ENCODE data around the gene TNMD. TPM values are rescaled to one million over a fixed set of nuclear protein-coding genes. Genes with fewer than 3 reads are reported as not detected.
"Not testable (repeated sequence)": the region's sequence is repeated elsewhere in the genome, so short reads cannot be mapped to it uniquely, and the experiment has no call there.

Gene TNMD
- total RNA-seq: not detected

GRCh38 chrX:100584611-100585010 is at the start of gene TNMD:
TNMD (plus strand) TSS chrX:100584936; CDS start chrX:100585019, 83 bp downstream.
- POLR2A ChIA-PET: no interaction called here
- CTCF ChIA-PET: no interaction called here

- POLR2A ChIA-PET, CTCF ChIA-PET: not testable (repeated sequence)
These were observed 19.2 kb upstream of the TNMD start for GRCh38 chrX:100565534-100565933.

- POLR2A ChIA-PET: no interaction called here
- CTCF ChIA-PET: no interaction called here
These were observed 2.0 kb downstream of the TNMD start for GRCh38 chrX:100586747-100587146.

DNA sequence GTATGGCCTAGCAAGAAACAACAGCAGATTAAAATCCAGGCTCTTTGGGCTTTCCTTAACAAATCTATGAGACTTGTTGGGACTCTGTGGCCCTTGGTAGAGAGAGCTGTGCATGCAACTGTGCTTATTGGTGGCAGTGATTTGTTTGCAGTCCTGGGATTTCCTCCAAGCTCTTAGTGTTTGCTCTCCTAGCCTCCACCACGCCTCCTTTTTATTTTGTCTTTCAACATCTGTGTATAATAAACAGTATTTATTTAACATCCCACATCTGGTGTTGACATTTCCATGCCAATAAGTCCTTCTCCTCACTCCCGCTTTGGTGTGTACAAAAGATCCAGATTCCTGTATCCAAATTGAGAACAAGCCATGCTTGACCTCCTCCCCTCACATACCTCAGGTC is 3.1 kb downstream of the TNMD start:
- ChIA-PET CTCF (no interaction called here), POLR2A (no interaction called here)

DNA sequence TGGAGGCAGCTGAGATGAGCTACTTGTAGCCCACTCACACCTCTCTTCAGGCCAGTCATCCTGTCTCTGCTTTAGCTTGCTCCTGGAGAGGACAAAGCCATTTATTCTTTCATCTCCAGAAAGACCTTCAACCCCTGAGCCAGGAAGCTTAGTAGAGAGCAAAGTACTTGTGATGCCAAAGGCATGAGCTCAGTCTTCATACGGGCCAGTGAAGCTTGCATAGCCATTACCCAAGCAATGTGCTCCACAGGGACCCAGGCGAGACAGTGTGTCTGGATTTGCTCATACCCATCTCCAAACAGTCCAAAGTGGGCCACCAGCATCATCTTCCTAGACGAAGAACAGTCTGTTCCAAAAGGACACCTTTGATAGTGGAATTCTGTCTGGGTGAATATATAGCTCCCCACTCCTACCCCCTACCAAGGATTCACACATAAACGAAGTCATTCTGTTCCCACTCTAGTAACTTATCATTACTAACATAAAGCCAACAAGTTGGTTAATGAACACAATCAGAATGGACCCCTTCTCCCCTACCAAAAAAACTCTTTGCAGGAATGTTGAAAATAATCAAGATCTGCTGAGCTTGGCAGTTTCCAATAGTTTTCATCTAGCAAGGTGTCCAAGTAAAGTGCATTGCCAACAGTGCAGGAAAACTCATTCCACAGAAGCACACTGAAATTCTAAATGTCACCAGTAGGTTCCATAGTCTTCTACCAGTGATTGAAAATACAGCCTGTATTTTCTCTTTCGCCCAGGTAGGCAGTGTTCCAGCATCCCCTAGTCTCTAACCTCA is 6.7 kb downstream of the TNMD start:
- CTCF ChIA-PET: no interaction called here
- POLR2A ChIA-PET: no interaction called here

GRCh38 chrX:100593126-100593525 is 8.4 kb downstream of the TNMD start:
- ChIA-PET POLR2A (no interaction called here), CTCF (no interaction called here)

DNA sequence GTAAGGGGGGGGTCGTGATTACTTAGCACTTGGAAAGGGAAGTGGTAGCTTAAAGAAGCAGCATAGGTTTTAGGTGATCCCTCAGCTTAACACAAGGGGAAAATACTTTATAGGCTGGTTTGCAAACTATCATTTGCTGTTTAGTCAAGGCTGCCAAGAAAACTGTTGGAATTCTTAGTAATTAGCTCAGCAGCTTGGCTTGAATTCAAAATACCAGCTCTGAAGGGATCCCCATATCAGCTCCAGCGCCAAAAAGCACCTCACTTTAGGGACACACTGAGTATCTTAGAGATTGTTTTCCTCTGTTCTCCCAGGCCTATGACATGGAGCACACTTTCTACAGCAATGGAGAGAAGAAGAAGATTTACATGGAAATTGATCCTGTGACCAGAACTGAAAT is 8.8 kb downstream of the TNMD start:
- CTCF ChIA-PET: no interaction called here
- POLR2A ChIA-PET: no interaction called here

DNA sequence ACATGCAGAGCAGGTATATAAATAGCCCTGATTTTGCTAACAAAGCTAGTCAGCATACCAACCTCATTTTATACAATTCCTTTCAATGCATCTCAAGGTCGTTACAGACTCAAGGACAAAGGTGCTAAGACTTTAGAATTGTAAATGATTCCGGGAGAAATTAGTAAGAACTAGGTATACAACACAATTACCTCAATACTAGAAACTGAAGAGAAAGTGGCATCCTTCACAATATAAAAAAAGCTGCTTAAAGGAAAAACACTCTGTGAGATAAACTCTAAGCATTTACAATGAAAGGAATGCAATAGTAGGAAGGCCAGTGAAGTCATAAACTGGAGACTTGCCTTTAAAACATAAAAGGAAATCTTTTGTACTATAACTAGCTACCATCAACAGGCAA is 11.9 kb downstream of the TNMD start:
- ChIA-PET POLR2A (no interaction called here), CTCF (no interaction called here)

DNA sequence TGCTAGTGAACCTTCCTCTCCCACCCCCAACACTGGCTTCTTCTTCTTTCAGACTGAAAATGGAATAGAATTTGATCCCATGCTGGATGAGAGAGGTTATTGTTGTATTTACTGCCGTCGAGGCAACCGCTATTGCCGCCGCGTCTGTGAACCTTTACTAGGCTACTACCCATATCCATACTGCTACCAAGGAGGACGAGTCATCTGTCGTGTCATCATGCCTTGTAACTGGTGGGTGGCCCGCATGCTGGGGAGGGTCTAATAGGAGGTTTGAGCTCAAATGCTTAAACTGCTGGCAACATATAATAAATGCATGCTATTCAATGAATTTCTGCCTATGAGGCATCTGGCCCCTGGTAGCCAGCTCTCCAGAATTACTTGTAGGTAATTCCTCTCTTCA is 14.7 kb downstream of the TNMD start:
- CTCF ChIA-PET: no interaction called here
- POLR2A ChIA-PET: no interaction called here

DNA sequence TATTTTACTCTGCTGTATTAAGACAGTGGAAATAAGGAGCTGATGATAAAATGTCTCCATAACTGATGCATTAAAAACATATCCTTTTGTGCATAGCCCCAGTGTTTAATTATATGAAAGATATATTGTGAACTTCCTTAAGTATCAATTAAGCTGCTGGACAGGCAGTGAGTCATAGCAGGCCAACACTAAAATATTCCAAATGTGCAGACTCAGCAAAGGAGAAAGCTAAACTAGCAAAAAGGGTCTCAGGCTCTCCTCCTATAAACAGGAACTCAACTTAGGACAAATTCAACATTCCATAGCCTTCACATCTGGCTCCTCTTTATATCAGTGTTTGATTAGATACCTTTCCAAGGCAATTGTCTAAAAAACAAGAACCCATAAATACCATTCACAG is 15.6 kb downstream of the TNMD start:
- ChIA-PET POLR2A (no interaction called here), CTCF (no interaction called here)

- ChIA-PET POLR2A (no interaction called here), CTCF (no interaction called here)
These were observed 16.0 kb downstream of the TNMD start for GRCh38 chrX:100600758-100601157.

DNA sequence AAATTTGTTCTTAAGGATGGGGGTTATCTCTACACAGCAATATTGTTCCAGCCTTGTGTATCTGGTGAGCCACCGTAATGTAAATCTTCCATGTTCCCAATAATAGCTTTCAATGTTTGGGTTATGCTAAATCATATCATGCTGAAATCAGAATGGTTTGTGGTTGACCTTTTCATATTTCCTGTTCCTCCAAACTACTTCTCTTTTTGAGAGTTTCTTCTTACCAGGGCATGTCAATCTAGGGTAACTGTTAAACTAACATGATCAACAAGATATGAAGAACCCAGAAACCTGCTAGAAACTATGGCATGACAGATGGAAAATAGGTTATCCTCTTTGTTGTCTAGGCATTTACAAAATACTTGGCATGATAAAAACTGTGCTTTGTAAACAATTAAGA is 22.0 kb downstream of the TNMD start:
- ChIA-PET POLR2A (no interaction called here), CTCF (no interaction called here)

GRCh38 chrX:100609591-100609990 is 24.9 kb downstream of the TNMD start:
- ChIA-PET POLR2A (no interaction called here), CTCF (no interaction called here)

- CTCF ChIA-PET: no interaction called here
These were observed 27.2 kb downstream of the TNMD start for GRCh38 chrX:100611951-100612350.

GRCh38 chrX:100615005-100615404 is 30.3 kb downstream of the TNMD start:
- ChIA-PET POLR2A (no interaction called here), CTCF (no interaction called here)

More at GRCh38 chrX:100611951-100612350, 27.2 kb downstream of the TNMD start:
- POLR2A ChIA-PET: no interaction called here

DNA sequence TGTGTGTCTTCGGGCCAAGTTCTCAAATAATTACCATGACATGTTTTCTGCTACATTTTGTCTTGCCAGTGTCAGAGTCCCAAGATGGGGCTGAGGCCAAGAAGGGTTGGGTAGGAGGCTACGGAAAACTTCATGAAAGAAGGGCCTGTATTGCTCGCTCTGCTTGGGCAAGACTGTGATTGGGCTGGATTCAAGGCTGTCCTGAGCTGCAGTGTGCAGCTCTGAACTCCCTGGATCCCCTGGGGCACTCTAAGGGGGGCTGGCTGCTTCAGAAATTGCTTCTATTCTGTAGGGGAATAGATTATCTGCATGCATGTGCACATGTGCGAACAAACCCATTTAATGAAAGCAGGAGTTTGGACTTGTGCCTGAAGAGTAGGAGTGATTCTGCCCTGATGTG is 38.3 kb downstream of the TNMD start:
- ChIA-PET CTCF (no interaction called here), POLR2A (no interaction called here)

DNA sequence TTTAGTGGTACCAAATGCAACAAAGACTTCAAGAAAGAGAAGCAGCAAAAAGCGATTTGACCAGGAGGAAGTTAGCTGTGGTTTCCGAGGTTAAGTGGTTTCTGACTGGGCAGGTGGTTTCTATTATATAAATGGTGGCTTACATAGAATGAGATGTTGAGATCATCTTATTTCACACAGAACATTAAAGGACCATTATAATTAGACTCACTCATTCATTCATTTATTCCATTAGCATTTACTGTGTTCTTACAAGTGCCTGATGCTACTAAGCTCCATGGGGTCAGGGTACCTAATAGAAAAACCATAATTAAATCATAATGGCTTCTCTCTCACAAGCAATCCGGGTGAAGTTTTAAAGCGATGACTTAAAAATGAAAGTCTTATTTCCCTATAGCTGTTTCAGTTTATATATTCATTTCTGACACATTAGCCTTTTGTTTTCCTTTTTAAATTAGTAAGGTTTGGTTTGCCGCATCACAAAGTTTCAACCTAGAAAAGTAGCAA is 41.3 kb downstream of the TNMD start:
- CTCF ChIA-PET: no interaction called here
- POLR2A ChIA-PET: no interaction called here

- POLR2A ChIA-PET: no interaction called here
- CTCF ChIA-PET: interaction anchor here (0.5 kb wide), 1 partner anchor 13 kb away, joined by 3 read pairs; no protein-coding TSS in a partner anchor
These were observed 50.3 kb downstream of the TNMD start for GRCh38 chrX:100635040-100635439.

- POLR2A ChIA-PET: no interaction called here
- CTCF ChIA-PET: interaction anchor here (2.0 kb wide), 1 partner anchor 35 kb away, joined by 7 read pairs; no protein-coding TSS in a partner anchor
These were observed 51.2 kb downstream of the TNMD start for GRCh38 chrX:100635989-100636320.

DNA sequence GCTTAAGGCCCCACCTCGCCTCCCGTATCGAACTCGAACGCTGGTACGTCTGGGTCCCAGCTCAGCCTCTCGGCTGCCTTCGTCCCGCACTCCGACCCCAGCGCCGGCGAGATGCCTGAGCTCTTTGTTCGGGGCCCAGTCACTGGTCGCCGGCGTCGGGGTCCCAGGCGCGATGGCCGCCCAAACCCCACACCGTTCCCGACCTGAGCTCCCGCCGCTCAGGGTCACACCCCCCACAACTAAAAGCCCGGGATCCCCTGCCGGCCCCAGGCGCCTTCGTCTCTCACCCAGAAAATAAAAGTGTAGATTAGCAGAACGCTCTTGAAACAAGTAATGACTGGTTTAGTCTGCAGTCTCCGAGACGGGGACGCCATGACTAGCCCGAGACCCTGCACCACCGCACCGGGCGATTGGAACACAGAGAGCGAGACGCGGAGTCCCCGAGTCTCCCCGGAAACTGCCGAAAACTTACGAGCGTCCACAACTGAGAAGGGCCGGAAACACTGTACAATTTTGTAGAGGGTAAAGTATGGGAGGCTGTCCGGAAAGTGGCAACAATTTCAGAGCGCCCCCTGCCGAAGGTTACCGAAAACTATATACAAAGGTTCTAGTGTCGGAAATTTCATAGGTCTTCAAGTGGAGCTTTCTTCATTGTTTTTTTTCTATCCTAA is 51.7 kb downstream of the TNMD start, which contains the start of gene TSPAN6:
Gene TSPAN6 (minus strand): TSS at position 486 of the 671 bp plus-strand sequence. CDS start 112 bp downstream, at position 374.
- CTCF ChIA-PET: interaction anchor here (2.0 kb wide), 1 partner anchor 35 kb away, joined by 7 read pairs; no protein-coding TSS in a partner anchor
- POLR2A ChIA-PET: no interaction called here

GRCh38 chrX:100642290-100642689 is 57.6 kb downstream of the TNMD start:
- ChIA-PET POLR2A (no interaction called here), CTCF (no interaction called here)

GRCh38 chrX:100643212-100643611 is 58.5 kb downstream of the TNMD start:
- POLR2A ChIA-PET: no interaction called here
- CTCF ChIA-PET: no interaction called here

Measured in activated CD8-positive, alpha-beta memory T cell treated with anti-CD3 and anti-CD28 coated beads for 36 hours (primary cell).